ENCODE measurements around the gene SLC22A5.

SLC22A5 gene

GRCh38 chr5:132375957-132376356 is 6.4 kb downstream of the SLC22A5 start:
- no peaks in the 10 kb centered on the region for H3K9me3 Mint-ChIP-seq
- H3K27ac Mint-ChIP-seq, result no peak overlapping the region
- peaks cover 20% of the 10 kb centered on the region for H3K27me3 Mint-ChIP-seq (ENCODE audit: low read depth, poor library complexity)
- TF ChIP-seq CTCF (IDR thresholded peaks at IDR 0.05), result no peak
- no peak for DNase-seq
- H3K4me3 Mint-ChIP-seq, result no peak overlapping the region
- H3K36me3 Mint-ChIP-seq (ENCODE audit: low read depth), result no peaks in the 10 kb centered on the region
- H3K4me1 Mint-ChIP-seq, result peaks cover 19% of the 10 kb centered on the region

DNA sequence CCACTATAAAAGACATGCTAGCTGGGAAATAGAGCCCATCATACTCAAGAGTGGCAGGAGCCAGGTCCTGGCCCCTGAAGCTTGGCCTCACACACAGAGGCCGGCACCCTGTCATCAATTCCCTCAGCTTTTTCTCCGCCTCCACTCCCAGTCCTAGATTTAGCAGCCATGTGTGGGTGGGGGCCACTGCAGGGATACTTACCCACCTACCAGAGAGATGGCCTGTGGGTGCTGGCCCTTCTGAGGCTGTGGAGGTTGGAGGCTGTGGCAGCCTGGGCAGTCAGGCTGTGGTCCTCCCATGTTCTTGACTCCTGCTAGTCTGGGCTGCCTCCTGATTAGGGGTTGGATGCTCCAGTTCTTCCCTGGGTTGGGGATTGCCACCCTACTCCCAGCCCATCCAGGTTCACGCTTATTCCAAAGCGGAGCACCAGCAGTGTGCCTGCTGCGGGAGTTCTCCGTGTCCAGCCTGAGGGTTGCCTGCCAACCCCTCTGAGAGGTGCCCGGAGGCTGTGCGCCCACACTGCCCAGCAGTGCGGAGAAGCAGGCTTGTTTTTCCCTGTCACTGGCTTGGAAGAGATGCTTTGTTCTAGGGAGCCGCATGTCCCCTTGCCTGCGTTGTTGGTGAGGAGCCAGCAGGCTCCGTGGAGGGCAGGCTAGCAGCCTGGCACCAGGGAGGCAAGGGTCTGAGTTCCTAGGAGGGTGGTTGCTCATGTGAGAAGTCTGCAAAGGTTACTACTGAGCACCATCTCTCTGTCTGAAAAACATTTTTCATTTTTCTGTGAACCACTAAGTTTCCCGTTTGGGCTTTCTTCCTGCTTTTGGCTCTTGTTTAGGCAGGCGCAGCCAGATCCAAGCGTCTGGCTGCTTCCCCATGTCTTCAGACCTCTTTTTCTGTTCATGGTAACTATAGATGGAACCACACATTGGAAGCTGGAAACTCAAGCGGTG is 7.5 kb downstream of the SLC22A5 start:
- H3K27me3 Mint-ChIP-seq (ENCODE audit: low read depth, poor library complexity), result peaks cover 16% of the 10 kb centered on the region
- no peaks in the 10 kb centered on the region for H3K36me3 Mint-ChIP-seq (ENCODE audit: low read depth)
- no peak for DNase-seq
- H3K9me3 Mint-ChIP-seq, result no peaks in the 10 kb centered on the region
- no peak overlapping the region for H3K27ac Mint-ChIP-seq
- no peak overlapping the region for H3K4me3 Mint-ChIP-seq
- TF ChIP-seq CTCF (IDR thresholded peaks at IDR 0.05), result no peak
- H3K4me1 Mint-ChIP-seq, result peaks cover 12% of the 10 kb centered on the region

- Mint-ChIP-seq H3K27me3 (ENCODE audit: low read depth, poor library complexity) (peaks cover 9% of the 10 kb centered on the region), H3K36me3 (ENCODE audit: low read depth) (no peaks in the 10 kb centered on the region), H3K4me3 (no peak overlapping the region)
Observed at GRCh38 chr5:132377738-132378137, 8.2 kb downstream of the SLC22A5 start.

DNA sequence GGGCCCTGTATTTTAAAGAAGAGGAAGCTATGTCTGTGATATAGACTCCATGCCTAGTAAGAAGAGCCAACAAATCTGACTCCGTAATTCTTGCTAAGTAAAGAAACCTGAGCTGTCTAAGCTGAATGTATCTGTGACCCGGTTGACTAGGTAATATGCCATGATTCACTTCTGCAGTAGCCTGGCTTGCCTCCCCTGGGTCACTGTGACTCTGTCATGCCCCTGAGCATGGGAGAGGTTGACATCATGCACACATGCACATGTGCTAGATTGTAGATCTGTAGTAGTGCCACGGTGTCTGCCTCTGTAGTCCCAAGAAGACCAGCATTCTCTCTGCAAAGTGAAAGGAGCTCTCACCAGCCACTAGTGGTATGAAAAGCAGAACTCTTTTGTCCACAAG is 9.1 kb downstream of the SLC22A5 start:
- Mint-ChIP-seq H3K27ac (peak overlapping the region; percentile 64), H3K27me3 (ENCODE audit: low read depth, poor library complexity) (peaks cover 7% of the 10 kb centered on the region)
- DNase-seq, result no peak

More at GRCh38 chr5:132377738-132378137, 8.2 kb downstream of the SLC22A5 start:
- Mint-ChIP-seq H3K4me1 (peaks cover 12% of the 10 kb centered on the region), H3K27ac (no peak overlapping the region), H3K9me3 (no peaks in the 10 kb centered on the region)
- no peak for DNase-seq
- TF ChIP-seq CTCF (IDR thresholded peaks at IDR 0.05), result no peak

GRCh38 chr5:132380047-132380446 is 10.5 kb downstream of the SLC22A5 start:
- no peak for TF ChIP-seq CTCF (IDR thresholded peaks at IDR 0.05)
- H3K27ac Mint-ChIP-seq, result no peak overlapping the region
- H3K9me3 Mint-ChIP-seq, result no peaks in the 10 kb centered on the region
- H3K36me3 Mint-ChIP-seq (ENCODE audit: low read depth), result no peaks in the 10 kb centered on the region
- peaks cover 7% of the 10 kb centered on the region for H3K27me3 Mint-ChIP-seq (ENCODE audit: low read depth, poor library complexity)
- no peak for DNase-seq
- H3K4me1 Mint-ChIP-seq, result peaks cover 12% of the 10 kb centered on the region
- no peak overlapping the region for H3K4me3 Mint-ChIP-seq

More for the DNA sequence above, 9.1 kb downstream of the SLC22A5 start:
- Mint-ChIP-seq H3K9me3 (no peaks in the 10 kb centered on the region), H3K36me3 (ENCODE audit: low read depth) (no peaks in the 10 kb centered on the region), H3K4me3 (no peak overlapping the region), H3K4me1 (peaks cover 12% of the 10 kb centered on the region)
- TF ChIP-seq CTCF (IDR thresholded peaks at IDR 0.05), result no peak

DNA sequence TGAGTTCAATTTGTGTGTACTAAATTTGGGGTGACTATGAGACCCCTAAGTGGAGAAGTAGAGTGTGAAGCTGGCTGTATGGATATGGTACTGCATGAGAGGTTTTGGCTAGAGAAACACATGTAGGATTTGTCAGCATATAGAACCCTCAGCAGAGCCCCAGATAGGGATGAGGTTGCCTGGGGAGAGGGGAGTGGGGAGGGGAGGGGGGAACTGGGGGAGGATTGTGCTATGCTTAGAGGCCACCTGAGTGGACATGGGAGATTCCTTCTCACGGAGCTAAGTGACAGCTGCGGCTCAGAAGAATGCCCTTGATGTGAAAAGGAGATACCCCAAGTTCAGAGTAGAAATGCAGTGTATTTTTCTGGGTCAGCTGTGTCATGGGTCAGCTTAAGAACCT is 11.2 kb downstream of the SLC22A5 start:
- no peak for DNase-seq
- peaks cover 7% of the 10 kb centered on the region for H3K27me3 Mint-ChIP-seq (ENCODE audit: low read depth, poor library complexity)
- H3K36me3 Mint-ChIP-seq (ENCODE audit: low read depth), result no peaks in the 10 kb centered on the region
- no peaks in the 10 kb centered on the region for H3K9me3 Mint-ChIP-seq
- no peak overlapping the region for H3K4me3 Mint-ChIP-seq
- TF ChIP-seq CTCF (IDR thresholded peaks at IDR 0.05), result no peak
- peaks cover 15% of the 10 kb centered on the region for H3K4me1 Mint-ChIP-seq
- H3K27ac Mint-ChIP-seq, result peak overlapping the region; percentile 3

Measured in nephron progenitor cell (in vitro differentiated cells).